Cardiac muscle cell (in vitro differentiated cells and primary cell): ENCODE data around the gene SPINK1. TPM values are rescaled to one million over a fixed set of nuclear protein-coding genes. Genes with fewer than 3 reads are reported as not detected.
"Not testable (repeated sequence)": the region's sequence is repeated elsewhere in the genome, so short reads cannot be mapped to it uniquely, and the experiment has no call there.

Source experiments
- DNase-seq, 2 donors: peaks; one replicate each; pipeline versions ENCODE4 v3.0.0 to v3.0.0-alpha.2; 2010 to 2017; ENCODE audit warnings: low read depth in 1 of 2, low spot score in 1 of 2
- H3K27ac ChIP-seq: fragments of 200-600 bp; sonication (generic); 2 replicates; pipeline ENCODE4 v1.5.1; 2016
- H3K27me3 ChIP-seq: fragments of 200-600 bp; sonication (generic); 2 replicates; pipeline ENCODE4 v1.6.0; 2016; ENCODE audit warnings: control low read depth
- H3K36me3 ChIP-seq: fragments of 200-600 bp; sonication (generic); 2 replicates; pipeline ENCODE4 v1.5.1; 2016; ENCODE audit warnings: control low read depth
- H3K4me1 ChIP-seq: fragments of 200-600 bp; sonication (generic); 2 replicates; pipeline ENCODE4 v1.8.1; 2017; ENCODE audit warnings: low read depth, mild to moderate bottlenecking, mixed run types
- H3K4me3 ChIP-seq: fragments of 200-600 bp; sonication (generic); 2 replicates; pipeline ENCODE4 v1.5.1; 2016; ENCODE audit warnings: mild to moderate bottlenecking
- H3K9me3 ChIP-seq: fragments of 200-600 bp; sonication (generic); 2 replicates; pipeline ENCODE4 v1.5.1; 2017; ENCODE audit warnings: low read depth, mild to moderate bottlenecking, control low read depth
- polyA plus RNA-seq: library from polyadenylated mRNA; unstranded; fragments of >200 nt; fragmentation: Nextera tagmentation; extraction: Ambion mirVana; gene quantifications from 2 replicates; pipeline ENCODE4 v1.2.1, GENCODE V29; 2016
- total RNA-seq: library from RNA; depleted of rRNA; stranded (reverse); fragments of >200 nt; gene quantifications from 2 replicates; pipeline ENCODE4 v1.2.3, GENCODE V29; 2016
- TF ChIP-seq, protein P1 (sequence below): IDR thresholded peaks from 2 replicates; pipeline ENCODE4 v1.5.1; 2012; ENCODE audit warnings: low read depth, mild to moderate bottlenecking, low read length

Gene SPINK1
- total and polyA plus RNA-seq, 2 experiments from 2014 or later, result 2.6 TPM; not detected in 1

DNA sequence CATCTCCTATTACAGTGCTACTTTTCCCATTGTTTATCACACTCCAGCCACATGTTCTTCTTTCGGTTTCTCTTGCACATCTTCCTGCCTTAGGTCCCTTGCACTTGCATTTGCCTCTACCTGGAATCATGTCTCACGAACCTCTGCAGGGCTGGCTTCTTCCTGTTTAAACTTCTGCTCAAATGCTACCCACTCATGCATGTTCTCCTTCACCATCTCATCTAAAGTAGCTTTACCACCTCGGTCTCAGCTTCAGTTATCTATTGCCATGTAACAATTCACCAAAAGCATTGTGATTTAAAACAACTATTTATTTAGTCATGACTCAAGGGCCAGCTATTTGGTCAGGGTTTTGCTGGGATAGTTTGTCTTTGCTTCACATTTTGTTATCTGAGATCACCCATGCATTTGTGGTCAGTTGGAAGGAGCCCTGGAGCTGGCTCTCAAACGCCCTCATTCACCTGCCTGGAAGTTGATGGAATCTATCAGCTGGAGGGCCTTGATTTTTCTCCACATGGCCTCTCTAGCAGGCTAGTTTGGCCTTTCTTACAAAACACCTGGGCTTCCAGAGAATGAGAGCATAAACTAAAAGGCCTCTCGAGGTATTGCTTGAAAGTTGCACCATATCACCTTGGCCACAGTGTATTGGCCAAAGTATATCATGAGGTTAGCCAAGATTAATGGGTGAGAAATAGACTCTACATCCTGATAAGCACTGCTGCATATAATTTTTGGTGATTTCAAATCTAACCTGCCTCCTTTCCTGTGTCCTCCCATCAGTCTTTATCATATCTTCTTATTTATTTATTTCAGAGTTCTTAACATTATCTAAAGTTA lies 21.4 kb downstream of the SPINK1 start:
- H3K4me1 ChIP-seq, result no peaks in the 10 kb centered on the region
- no peaks in the 10 kb centered on the region for H3K27me3 ChIP-seq
- no peak for DNase-seq
- no peaks in the 10 kb centered on the region for H3K36me3 ChIP-seq
- no peak overlapping the region for H3K4me3 ChIP-seq
- no peak overlapping the region for H3K27ac ChIP-seq
- H3K9me3 ChIP-seq, result no peaks in the 10 kb centered on the region
- TF ChIP-seq, protein P1, sequence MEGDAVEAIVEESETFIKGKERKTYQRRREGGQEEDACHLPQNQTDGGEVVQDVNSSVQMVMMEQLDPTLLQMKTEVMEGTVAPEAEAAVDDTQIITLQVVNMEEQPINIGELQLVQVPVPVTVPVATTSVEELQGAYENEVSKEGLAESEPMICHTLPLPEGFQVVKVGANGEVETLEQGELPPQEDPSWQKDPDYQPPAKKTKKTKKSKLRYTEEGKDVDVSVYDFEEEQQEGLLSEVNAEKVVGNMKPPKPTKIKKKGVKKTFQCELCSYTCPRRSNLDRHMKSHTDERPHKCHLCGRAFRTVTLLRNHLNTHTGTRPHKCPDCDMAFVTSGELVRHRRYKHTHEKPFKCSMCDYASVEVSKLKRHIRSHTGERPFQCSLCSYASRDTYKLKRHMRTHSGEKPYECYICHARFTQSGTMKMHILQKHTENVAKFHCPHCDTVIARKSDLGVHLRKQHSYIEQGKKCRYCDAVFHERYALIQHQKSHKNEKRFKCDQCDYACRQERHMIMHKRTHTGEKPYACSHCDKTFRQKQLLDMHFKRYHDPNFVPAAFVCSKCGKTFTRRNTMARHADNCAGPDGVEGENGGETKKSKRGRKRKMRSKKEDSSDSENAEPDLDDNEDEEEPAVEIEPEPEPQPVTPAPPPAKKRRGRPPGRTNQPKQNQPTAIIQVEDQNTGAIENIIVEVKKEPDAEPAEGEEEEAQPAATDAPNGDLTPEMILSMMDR, result no peak

- DNase-seq, result peak in 1 of 2 donors; percentile 15
- Histone ChIP-seq H3K36me3 (no peaks in the 10 kb centered on the region), H3K9me3 (no peaks in the 10 kb centered on the region), H3K4me3 (no peak overlapping the region), H3K27ac (no peak overlapping the region), H3K27me3 (no peaks in the 10 kb centered on the region), H3K4me1 (no peaks in the 10 kb centered on the region)
- TF ChIP-seq, protein P1, result no peak
Measured at GRCh38 chr5:147805030-147805454, 26.4 kb downstream of the SPINK1 start.

DNA sequence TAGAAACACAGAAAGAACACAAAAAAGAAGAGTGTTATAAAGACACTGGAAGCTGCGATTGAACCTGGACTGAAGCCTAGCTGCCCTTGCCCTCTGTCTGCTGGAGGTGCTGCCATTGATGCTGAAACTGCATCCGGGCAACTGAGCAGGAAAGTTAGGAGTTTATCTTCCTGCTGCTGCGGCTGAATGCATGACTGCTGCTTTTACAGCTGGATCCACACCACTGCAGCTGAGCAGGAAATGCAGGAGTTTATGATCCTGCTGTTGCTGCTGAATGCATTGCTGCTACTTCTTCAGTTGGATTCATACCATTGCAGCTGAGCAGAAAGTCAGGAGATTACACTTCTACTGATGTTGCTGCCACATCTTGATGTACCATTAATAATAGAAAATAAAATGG lies 27.1 kb downstream of the SPINK1 start:
- H3K27me3 ChIP-seq, result no peaks in the 10 kb centered on the region
- H3K36me3 ChIP-seq, result no peaks in the 10 kb centered on the region
- DNase-seq, result no peak
- no peaks in the 10 kb centered on the region for H3K4me1 ChIP-seq
- H3K9me3 ChIP-seq, result no peaks in the 10 kb centered on the region
- H3K27ac ChIP-seq, result no peak overlapping the region
- H3K4me3 ChIP-seq, result no peak overlapping the region
- TF ChIP-seq, protein P1, result no peak

DNA sequence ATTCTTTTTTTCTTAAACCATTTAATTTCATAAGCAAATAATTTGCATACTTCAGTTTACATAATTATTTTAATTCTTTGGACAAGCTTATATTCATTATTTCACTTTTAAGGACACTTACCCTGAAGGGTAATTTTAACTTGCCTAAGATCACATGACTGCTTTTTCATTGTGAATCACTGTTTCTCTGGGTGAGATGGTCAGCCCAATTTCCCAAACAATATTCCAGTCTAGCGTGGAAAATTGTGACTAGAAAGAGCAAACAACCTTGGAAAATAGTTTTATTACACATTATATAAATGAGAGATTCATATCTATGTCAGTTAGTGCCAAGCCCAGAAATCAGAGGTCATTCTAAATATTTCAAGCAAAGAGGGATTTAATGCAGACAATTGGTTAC lies 27.5 kb downstream of the SPINK1 start:
- Histone ChIP-seq H3K27me3 (no peaks in the 10 kb centered on the region), H3K4me3 (no peak overlapping the region), H3K27ac (no peak overlapping the region), H3K4me1 (no peaks in the 10 kb centered on the region), H3K9me3 (no peaks in the 10 kb centered on the region), H3K36me3 (no peaks in the 10 kb centered on the region)
- TF ChIP-seq, protein P1, result no peak
- DNase-seq, result no peak

DNA sequence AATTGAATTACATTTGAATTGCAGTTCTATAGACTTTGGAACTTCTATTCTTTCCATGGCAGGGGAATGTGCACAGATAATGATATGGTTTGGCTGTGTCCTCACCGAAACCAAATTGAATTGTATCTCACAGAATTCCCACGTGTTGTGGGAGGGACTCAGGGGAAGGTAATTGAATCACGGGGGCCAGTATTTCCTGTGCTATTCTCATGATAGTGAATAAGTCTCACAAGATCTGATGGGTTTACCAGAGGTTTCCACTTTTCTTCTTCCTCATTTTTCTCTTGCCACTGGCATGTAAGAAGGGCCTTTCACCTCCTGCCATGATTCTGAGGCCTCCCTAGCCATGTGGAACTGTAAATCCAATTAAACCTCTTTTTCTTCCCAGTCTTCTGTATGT lies 28.3 kb downstream of the SPINK1 start:
- not testable (repeated sequence) for H3K9me3 ChIP-seq, DNase-seq, H3K27ac ChIP-seq, H3K27me3 ChIP-seq, H3K36me3 ChIP-seq, H3K4me3 ChIP-seq, H3K4me1 ChIP-seq

DNA sequence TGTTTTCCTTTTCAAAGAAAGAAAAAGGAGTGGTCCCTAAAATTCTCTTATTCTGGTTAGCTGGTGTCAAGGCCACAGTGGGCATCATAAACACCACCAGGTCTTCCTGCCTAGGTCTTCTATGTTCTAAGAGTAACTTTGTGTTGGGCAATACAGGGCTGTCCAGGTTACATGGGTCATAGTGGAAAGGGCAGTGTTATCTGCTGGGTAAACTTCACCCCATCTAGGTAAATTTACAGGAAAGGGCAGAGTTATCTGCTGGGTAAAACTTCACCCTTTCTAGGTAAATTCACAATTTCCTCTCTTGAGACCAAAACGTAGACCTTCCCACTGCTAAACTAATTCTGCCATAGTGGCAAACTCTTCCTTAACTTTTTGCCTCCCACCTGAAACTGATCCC lies 30.0 kb downstream of the SPINK1 start:
- Histone ChIP-seq H3K4me3 (no peak overlapping the region), H3K36me3 (no peaks in the 10 kb centered on the region), H3K9me3 (no peaks in the 10 kb centered on the region), H3K4me1 (no peaks in the 10 kb centered on the region), H3K27ac (no peak overlapping the region), H3K27me3 (no peaks in the 10 kb centered on the region)
- DNase-seq, result no peak
- TF ChIP-seq, protein P1, result no peak
